Retinal pigment epithelial cell (primary cell): ENCODE measurements around the gene PSMG2.

Experiments
- DNase-seq: peaks from one replicate; pipeline ENCODE4 v3.0.0-alpha.2; 2010; ENCODE audit warnings: low read depth
- H3K4me3 ChIP-seq: 2 replicates; pipeline ENCODE4 v1.5.1; 2011; ENCODE audit warnings: mild to moderate bottlenecking, low read length, control low read depth, moderate library complexity
- TF ChIP-seq, protein P1 (sequence below): conservative IDR thresholded peaks from 2 replicates; pipeline ENCODE4 v1.5.1; 2011; ENCODE audit warnings: low read depth, low read length, control low read depth, inconsistent platforms

The PSMG2 gene, protein sequence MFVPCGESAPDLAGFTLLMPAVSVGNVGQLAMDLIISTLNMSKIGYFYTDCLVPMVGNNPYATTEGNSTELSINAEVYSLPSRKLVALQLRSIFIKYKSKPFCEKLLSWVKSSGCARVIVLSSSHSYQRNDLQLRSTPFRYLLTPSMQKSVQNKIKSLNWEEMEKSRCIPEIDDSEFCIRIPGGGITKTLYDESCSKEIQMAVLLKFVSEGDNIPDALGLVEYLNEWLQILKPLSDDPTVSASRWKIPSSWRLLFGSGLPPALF

DNA sequence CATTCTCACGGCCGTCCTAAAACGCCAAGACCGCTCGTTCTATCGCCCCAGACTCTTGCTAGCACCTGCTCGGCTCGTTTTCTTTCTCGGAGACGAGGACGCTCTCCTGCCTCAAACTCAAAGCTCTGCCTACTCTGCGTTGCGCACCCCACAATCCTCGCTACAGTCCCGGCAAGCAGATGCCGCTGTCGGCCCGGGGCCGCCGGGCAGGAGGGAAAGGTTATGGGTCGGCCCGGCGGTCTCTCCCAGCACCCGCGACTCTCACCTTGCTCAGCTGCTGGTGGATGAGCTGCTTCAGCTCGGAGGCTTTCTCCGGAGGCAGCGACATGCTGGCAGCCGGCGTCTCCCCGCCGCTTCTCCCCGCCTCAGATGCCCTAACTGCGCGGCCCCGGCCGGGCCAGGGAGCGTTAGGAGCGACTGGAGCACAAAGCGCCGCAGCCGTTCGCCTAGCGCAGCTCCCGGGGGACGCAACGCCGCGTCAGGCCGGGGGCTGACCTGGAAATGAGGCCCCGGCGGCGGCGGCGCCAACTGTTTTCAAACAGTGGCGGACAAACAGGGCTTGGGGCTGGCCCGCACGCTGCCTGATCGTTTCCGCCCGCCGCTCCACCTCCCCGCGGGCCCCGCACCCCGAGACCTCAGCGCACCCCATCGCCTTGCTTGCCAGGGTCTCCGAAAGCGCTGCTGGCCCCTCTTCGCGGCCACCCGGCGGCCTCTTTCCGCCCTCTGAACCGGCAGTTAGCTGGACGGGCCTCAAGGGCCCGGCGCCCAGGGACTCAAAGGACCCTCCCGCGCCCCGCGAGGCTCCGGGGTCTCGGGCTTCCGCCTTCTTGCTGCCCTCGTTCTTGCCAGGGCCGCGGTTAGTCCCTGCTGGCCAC is at the start of gene PSMG2, which contains the start of gene CEP76:
Gene PSMG2, plus strand, starts transcription at position 822 of the 875 bp plus-strand sequence. CDS start 66 bp downstream, outside the sequence.
Gene CEP76, minus strand, starts transcription at position 503 of the 875 bp plus-strand sequence. Its CDS starts 175 bp downstream, at position 328.
- peak within 1 kb of the TSS; percentile 94 for H3K4me3 ChIP-seq
- TF ChIP-seq, protein P1, sequence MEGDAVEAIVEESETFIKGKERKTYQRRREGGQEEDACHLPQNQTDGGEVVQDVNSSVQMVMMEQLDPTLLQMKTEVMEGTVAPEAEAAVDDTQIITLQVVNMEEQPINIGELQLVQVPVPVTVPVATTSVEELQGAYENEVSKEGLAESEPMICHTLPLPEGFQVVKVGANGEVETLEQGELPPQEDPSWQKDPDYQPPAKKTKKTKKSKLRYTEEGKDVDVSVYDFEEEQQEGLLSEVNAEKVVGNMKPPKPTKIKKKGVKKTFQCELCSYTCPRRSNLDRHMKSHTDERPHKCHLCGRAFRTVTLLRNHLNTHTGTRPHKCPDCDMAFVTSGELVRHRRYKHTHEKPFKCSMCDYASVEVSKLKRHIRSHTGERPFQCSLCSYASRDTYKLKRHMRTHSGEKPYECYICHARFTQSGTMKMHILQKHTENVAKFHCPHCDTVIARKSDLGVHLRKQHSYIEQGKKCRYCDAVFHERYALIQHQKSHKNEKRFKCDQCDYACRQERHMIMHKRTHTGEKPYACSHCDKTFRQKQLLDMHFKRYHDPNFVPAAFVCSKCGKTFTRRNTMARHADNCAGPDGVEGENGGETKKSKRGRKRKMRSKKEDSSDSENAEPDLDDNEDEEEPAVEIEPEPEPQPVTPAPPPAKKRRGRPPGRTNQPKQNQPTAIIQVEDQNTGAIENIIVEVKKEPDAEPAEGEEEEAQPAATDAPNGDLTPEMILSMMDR: no peak

DNA sequence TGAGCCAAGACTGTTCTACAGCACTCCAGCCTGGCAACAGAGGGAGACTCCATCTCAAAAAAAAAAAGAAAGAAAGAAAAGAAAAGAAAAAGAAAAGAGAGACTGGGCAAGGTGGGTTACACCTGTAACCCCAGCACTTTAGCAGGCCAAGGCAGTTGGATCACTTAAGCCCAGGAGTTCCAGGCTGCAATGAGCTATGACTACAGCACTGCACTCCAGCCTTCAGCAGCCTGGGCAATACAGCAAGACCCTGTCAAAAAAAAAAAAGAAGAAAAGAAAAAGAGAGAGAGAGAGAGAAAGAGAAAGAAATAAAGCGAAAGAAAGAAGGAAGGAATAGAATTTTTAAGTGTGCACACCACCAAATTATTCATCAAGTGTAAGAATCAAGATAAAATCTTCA is 47.9 kb upstream of the PSMG2 start:
- TF ChIP-seq, protein P1: no peak
- DNase-seq: no peak
- H3K4me3 ChIP-seq: no peak overlapping the region

More for the DNA sequence above, at the start of gene PSMG2, which contains the start of gene CEP76:
- peak; percentile 65 for DNase-seq

DNA sequence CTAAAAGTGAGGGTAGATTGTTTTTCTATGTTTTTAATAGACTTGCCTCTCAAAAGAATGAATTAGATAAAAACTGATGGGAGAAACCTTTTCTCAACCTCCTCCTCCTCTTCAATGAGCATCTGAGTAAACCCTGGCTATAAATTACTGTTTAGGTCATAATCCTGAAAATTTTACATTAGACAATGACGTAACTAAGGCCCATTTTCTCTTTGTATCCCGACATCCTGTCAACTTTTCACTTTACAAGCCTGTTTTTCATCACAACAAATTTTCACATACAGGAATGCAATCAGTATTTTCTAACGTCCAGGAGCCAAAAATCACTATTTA is 46.3 kb upstream of the PSMG2 start:
- peak overlapping the region; percentile 91 for H3K4me3 ChIP-seq
- DNase-seq: no peak
- TF ChIP-seq, protein P1: no peak

DNA sequence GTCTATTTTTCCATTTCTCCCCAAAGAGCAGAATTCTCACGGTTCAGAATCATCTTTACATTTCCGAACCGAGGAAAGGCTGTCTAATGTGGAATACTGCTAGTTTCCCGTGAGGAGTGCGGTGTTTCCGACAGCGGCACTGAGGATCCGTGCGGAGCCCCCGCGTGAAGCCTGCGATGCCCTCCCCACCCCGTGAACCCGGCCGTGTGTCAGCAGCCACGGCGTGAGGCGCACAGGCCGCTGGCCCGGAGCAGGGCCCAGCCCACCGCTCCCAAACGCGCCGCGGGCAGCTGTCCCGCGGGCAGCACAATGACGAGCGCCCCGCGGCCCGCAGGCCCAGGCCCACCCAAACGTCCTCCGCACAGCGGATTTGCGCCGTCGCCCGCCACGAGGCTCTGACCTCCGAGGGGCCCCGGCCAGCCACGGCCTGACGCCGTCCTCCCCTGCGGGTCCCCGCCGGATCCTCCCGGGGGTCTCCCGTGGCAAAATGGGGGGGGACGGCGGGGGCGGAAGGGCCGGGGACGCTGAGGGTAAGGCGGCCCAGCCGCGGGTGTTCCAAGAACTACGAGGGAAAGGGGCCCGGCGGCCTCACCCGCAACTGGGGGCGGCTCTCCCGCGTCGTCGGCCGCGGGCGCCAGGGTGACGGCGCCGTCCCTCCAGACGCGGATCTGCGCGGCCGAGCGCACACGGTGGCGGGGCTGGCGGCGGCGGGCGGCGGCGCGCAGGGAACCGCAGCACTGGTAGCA is 45.7 kb upstream of the PSMG2 start:
- peak overlapping the region; percentile 91 for H3K4me3 ChIP-seq
- TF ChIP-seq, protein P1: no peak
- DNase-seq: no peak

DNA sequence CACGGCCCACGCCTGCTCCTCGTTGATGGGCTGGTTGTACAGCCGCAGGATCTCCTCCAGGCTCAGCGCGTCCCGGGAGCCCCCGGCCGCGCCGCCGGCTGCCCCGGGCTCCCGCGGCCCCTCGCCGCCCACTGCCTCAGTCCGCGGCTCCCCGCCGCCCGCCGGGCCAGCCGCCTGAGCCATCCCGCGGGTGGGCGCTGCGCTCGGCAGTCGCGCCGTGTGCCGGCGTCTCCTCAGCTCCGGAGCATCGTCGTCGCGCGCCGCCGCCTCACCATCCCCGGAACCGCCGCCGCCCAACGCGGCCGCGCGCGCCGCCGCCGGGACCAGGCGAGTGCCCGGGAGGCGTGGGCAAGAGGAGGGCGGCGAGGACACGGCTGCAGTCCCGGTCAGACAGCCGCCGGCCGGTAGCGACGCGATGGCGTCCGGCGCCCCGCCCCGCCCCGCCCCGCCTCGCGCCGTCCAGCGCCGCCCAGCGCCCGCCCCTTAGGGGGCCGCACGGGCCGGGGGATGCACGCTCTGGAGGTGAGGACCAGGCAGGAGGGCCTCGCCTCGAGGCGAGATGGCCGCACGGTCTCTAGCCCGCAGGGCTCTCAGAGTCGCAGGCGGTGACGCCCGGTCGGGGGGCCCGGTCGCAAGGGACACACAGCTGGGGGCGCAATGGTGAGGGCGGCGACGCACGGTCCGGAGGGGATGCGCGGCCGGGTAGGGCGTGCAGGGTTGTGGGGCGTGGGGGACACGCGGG is 45.0 kb upstream of the PSMG2 start, which contains the start of gene SPIRE1:
Gene SPIRE1, minus strand, starts transcription at position 424 of the 742 bp plus-strand sequence. Its CDS starts 241 bp downstream, at position 183.
- peak within 1 kb of the TSS; percentile 91 for H3K4me3 ChIP-seq
- DNase-seq: no peak
- TF ChIP-seq, protein P1: no peak

DNA sequence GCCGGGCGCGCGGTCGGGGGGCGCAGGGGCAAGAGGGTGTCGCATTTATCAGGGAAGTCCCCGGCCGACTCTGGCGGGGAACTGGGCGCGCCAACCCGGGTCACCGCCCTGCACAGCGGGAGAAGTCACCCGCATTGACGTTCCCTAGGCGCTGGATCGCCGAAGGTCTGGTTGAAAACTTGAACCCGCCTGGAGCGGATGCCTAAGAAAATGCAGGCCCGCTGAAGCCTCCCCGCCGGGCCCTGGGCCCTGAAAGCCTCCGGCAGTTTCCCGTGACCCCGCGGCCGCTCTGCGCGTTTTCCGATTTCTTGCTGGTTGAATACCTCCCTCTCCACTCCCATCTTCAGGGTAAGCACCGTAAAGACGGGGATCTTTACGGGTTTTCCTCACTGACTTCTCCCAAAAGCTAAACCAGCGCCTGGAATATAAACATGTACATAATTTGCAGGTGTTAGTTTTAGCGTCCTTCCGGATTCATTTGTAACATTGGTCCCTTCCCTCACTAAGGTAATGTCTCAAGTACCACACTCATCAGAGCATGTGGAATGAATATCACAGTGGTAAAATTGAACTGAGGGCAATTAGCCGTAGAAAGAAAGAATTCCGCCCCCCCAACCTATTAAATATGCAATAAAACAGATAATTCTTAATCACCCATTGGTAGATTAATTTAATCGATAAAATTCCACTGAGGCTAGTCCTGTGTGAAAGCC is 44.3 kb upstream of the PSMG2 start:
- DNase-seq: no peak
- peak overlapping the region; percentile 91 for H3K4me3 ChIP-seq
- TF ChIP-seq, protein P1: peak; percentile 22
